SK-N-SH (cell line): ENCODE data around the gene MED27. TPM values are rescaled to one million over a fixed set of nuclear protein-coding genes. Genes with fewer than 3 reads are reported as not detected.

ENCODE experiments used
- CTCF ChIA-PET: fragments of 300-600, 350-600 bp; formaldehyde crosslinking; extraction: SDS; loops from one replicate; lab custom pipeline; 2021; lab: Yijun Ruan, JAX
- POLR2A ChIA-PET: fragments of 350-600 bp; sonication (Branson Sonifier 250); formaldehyde crosslinking; extraction: SDS; loops from one replicate; lab custom pipeline; 2020; ENCODE audit warnings: antibody characterized with exemption, inconsistent platforms; lab: Yijun Ruan, JAX
- DNase-seq: peaks from one replicate; pipeline ENCODE4 v3.0.0; 2012
- H2AFZ ChIP-seq: fragments of 200-600 bp; sonication (generic); 2 replicates; pipeline ENCODE4 v1.8.1; 2016; ENCODE audit warnings: antibody characterized with exemption, mild to moderate bottlenecking, low read depth
- H3F3A ChIP-seq: fragments of 200-600 bp; sonication (generic); replicated peaks from 2 replicates; pipeline ENCODE3; 2016; ENCODE audit warnings: antibody characterized with exemption, mild to moderate bottlenecking; ENCODE audit not compliant: insufficient read depth
- H3K27ac ChIP-seq, 2 experiments: fragments of 200-500 bp in 1 of 2; fragments of 200-600 bp in 1 of 2; sonication (Bioruptor generic) in 1 of 2; sonication (generic), shearing (Covaris generic) in 1 of 2; 2 replicates each; pipeline versions ENCODE4 v1.5.1 to v1.6.1; 2014 to 2016; ENCODE audit warnings: low read depth in 2 of 2, inconsistent platforms in 1 of 2, low read length in 1 of 2, mild to moderate bottlenecking in 1 of 2, mixed read lengths in 1 of 2
- H3K27me3 ChIP-seq: fragments of 200-600 bp; sonication (generic), shearing (Covaris generic); 2 replicates; pipeline ENCODE4 v1.6.1; 2016; ENCODE audit warnings: mixed run types; ENCODE audit not compliant: insufficient read depth
- H3K36me3 ChIP-seq, 2 experiments: fragments of 200-500 bp in 1 of 2; fragments of 200-600 bp in 1 of 2; sonication (Bioruptor generic) in 1 of 2; sonication (generic) in 1 of 2; replicated peaks in 1 of 2; 2 replicates each; pipeline versions ENCODE3 to v1.5.1; 2014 to 2016; ENCODE audit warnings: low read length in 1 of 2, mild to moderate bottlenecking in 1 of 2; ENCODE audit not compliant: insufficient read depth in 2 of 2, control insufficient read depth in 1 of 2
- H3K4me1 ChIP-seq, 2 experiments: fragments of 200-500 bp in 1 of 2; fragments of 200-600 bp in 1 of 2; sonication (Bioruptor generic) in 1 of 2; sonication (generic), shearing (Covaris generic) in 1 of 2; 2 replicates each; pipeline versions ENCODE4 v1.5.1 to v1.6.1; 2014 to 2016; ENCODE audit warnings: low read depth in 1 of 2, low read length in 1 of 2, mixed run types in 1 of 2; ENCODE audit not compliant: insufficient read depth in 2 of 2, control insufficient read depth in 1 of 2
- H3K4me2 ChIP-seq: fragments of 200-600 bp; sonication (generic), shearing (Covaris generic); 2 replicates; pipeline ENCODE4 v1.6.1; 2017; ENCODE audit warnings: mixed run types
- H3K4me3 ChIP-seq, 2 experiments: fragments of 200-500 bp in 1 of 2; fragments of 200-600 bp in 1 of 2; sonication (Bioruptor generic) in 1 of 2; sonication (generic), shearing (Covaris generic) in 1 of 2; 2 replicates each; pipeline versions ENCODE4 v1.5.1 to v1.8.1; 2014 to 2016; ENCODE audit warnings: low read depth in 2 of 2, inconsistent platforms in 1 of 2, low read length in 1 of 2, mild to moderate bottlenecking in 1 of 2, mixed read lengths in 1 of 2, moderate library complexity in 1 of 2
- H3K79me2 ChIP-seq: fragments of 200-600 bp; sonication (generic); 2 replicates; pipeline ENCODE4 v1.8.1; 2017; ENCODE audit warnings: mild to moderate bottlenecking; ENCODE audit not compliant: insufficient read depth
- H3K9ac ChIP-seq: fragments of 200-600 bp; sonication (generic); 2 replicates; pipeline ENCODE4 v1.6.1; 2017; ENCODE audit warnings: mixed run types
- H3K9me2 ChIP-seq: fragments of 200-600 bp; sonication (generic); 2 replicates; pipeline ENCODE4 v1.6.1; 2017; ENCODE audit warnings: mixed run types
- H3K9me3 ChIP-seq: fragments of 200-600 bp; sonication (generic); 2 replicates; pipeline ENCODE4 v1.6.1; 2017; ENCODE audit warnings: mixed run types, mild to moderate bottlenecking, moderate library complexity
- H4K20me1 ChIP-seq: fragments of 200-600 bp; sonication (generic); 2 replicates; pipeline ENCODE4 v1.6.1; 2017; ENCODE audit warnings: mild to moderate bottlenecking, mixed run types; ENCODE audit not compliant: insufficient read depth
- EP300 ChIP-seq, 2 experiments: IDR thresholded peaks; 2 replicates each; pipeline versions ENCODE4 v1.4.0 to v1.6.1; 2012; ENCODE audit warnings: borderline replicate concordance in 1 of 2, low read depth in 1 of 2, low read length in 1 of 2
- EZH2phosphoT487 ChIP-seq: fragments of 200-600 bp; sonication (generic); IDR thresholded peaks from 2 replicates; pipeline ENCODE4 v1.6.1; 2017; ENCODE audit warnings: low read depth, mixed run types, mild to moderate bottlenecking, antibody characterized with exemption, moderate library complexity, borderline replicate concordance
- FOSL2 ChIP-seq: IDR thresholded peaks from 2 replicates; pipeline ENCODE4 v1.4.0; 2012; ENCODE audit warnings: low read depth, mild to moderate bottlenecking, moderate library complexity, borderline replicate concordance
- FOXJ3 ChIP-seq: sonication (generic); formaldehyde crosslinking; IDR thresholded peaks from 2 replicates; pipeline ENCODE4 v1.5.1; 2020; ENCODE audit warnings: mild to moderate bottlenecking, missing genetic modification reagents
- GABPA ChIP-seq: IDR thresholded peaks from 2 replicates; pipeline ENCODE4 v1.4.0; 2012; ENCODE audit warnings: low read depth, mild to moderate bottlenecking
- GATA2 ChIP-seq: sonication (generic); formaldehyde crosslinking; IDR thresholded peaks from 2 replicates; pipeline ENCODE4 v1.5.0; 2020; ENCODE audit warnings: mild to moderate bottlenecking, missing genetic modification reagents
- JUND ChIP-seq: IDR thresholded peaks from 2 replicates; pipeline ENCODE4 v1.4.0; 2012
- MEF2A ChIP-seq: IDR thresholded peaks from 2 replicates; pipeline ENCODE4 v1.4.0; 2012; ENCODE audit warnings: low read depth, borderline replicate concordance
- MXI1 ChIP-seq: IDR thresholded peaks from 2 replicates; pipeline ENCODE4 v1.6.1; 2012; ENCODE audit warnings: mild to moderate bottlenecking, low read depth, low read length, improper control_type of control experiment
- NFIC ChIP-seq: IDR thresholded peaks from 2 replicates; pipeline ENCODE4 v1.4.0; 2012; ENCODE audit warnings: borderline replicate concordance
- NRF1 ChIP-seq: IDR thresholded peaks from 2 replicates; pipeline ENCODE4 v1.6.1; 2012; ENCODE audit warnings: low read depth, mild to moderate bottlenecking, low read length
- POLR2AphosphoS5 ChIP-seq: IDR thresholded peaks from 2 replicates; pipeline ENCODE4 v1.6.1; 2012; ENCODE audit warnings: low read depth, low read length
- RAD21 ChIP-seq: IDR thresholded peaks from 2 replicates; pipeline ENCODE4 v1.6.1; 2012; ENCODE audit warnings: mild to moderate bottlenecking, low read length
- RCOR1 ChIP-seq: fragments of 150-350 bp; IDR thresholded peaks from 2 replicates; pipeline ENCODE4 v1.6.1; 2017; ENCODE audit warnings: antibody characterized with exemption, low read length
- RFX5 ChIP-seq: IDR thresholded peaks from 2 replicates; pipeline ENCODE4 v1.6.1; 2012; ENCODE audit warnings: mild to moderate bottlenecking, improper control_type of control experiment, low read length
- SIN3A ChIP-seq: IDR thresholded peaks from 2 replicates; pipeline ENCODE4 v1.6.1; 2012; ENCODE audit warnings: low read depth, mild to moderate bottlenecking, low read length, moderate library complexity, borderline replicate concordance
- SMC3 ChIP-seq: IDR thresholded peaks from 2 replicates; pipeline ENCODE4 v1.6.1; 2012; ENCODE audit warnings: low read depth, low read length, improper control_type of control experiment
- TCF12 ChIP-seq: IDR thresholded peaks from 2 replicates; pipeline ENCODE4 v1.4.0; 2012
- YY1 ChIP-seq: IDR thresholded peaks from 2 replicates; pipeline ENCODE4 v1.4.0; 2012; ENCODE audit warnings: low read depth, mild to moderate bottlenecking
- WGBS: methylation state at CpG from one replicate; pipeline ENCODE4 v1.1.6; 2017; ENCODE audit warnings: low lambda C conversion rate; 5-methylcytosine and 5-hydroxymethylcytosine counted together
- polyA plus RNA-seq, 3 experiments: library from polyadenylated mRNA; depleted of rRNA; stranded (reverse); fragments of >200 nt; gene quantifications; 2 replicates each; pipeline ENCODE4 v1.2.3, GENCODE V29; 2012
- TF ChIP-seq, protein P1 (sequence below): IDR thresholded peaks from 2 replicates; pipeline ENCODE4 v1.4.0; 2012; ENCODE audit warnings: low read depth
- TF ChIP-seq, protein P2 (sequence below): fragments of 150-350 bp; IDR thresholded peaks from 2 replicates; pipeline ENCODE4 v1.6.1; 2016; ENCODE audit warnings: mild to moderate bottlenecking, low read depth, low read length

Gene MED27
- polyA plus RNA-seq, 1 of the 3 experiments (the other 2 are of a cell fraction): 35.0 TPM

DNA sequence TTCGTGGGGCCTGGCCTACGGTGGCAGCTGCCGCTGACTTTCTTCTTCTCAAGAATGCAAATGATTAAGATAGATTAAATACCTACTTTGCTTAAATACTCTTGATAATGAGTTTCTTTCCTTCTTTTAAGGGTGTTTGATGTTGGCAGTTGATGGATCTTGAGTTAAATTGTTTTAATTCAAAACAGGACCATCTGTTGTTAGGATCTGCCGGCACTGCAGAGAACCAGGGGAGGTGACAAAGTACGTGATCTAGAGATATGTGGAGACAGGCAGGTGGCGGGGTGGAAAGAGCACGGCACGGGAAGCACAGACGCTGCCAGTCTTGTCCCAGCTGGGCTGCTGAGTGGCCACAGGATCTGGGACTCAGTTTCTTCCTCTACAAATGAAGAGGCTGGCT lies 37.9 kb downstream of the MED27 start:
- peaks cover 71% of the 10 kb centered on the region for H3K79me2 ChIP-seq
- H3K9ac ChIP-seq: no peak overlapping the region
- DNase-seq: peak; percentile 60
- POLR2A ChIA-PET: no interaction called here
- 83% methylated on average over 9 of the region's 9 CpGs for WGBS
- TF ChIP-seq SMC3 (no peak), NRF1 (no peak), RAD21 (0 out of 2 replicates have a peak, but pooled peaks have one; percentile 19), EZH2phosphoT487 (no peak), MXI1 (0 out of 2 replicates have a peak, but pooled peaks have one; percentile 25), JUND (no peak), SIN3A (no peak), RCOR1 (no peak; the same call in 1 of the 2 replicates), FOSL2 (no peak), GATA2 (CRISPR knock-in tag) (peak; percentile 92), EP300 (IDR thresholded peaks at IDR 0.05; ENCODE audit: borderline replicate concordance in 1 of 2, low read depth in 1 of 2, low read length in 1 of 2) (peak in 1 of 2 experiments; percentile 76; a peak in 2 of 4 replicates), GABPA (no peak), NFIC (no peak), YY1 (no peak), POLR2AphosphoS5 (no peak), TCF12 (0 out of 2 replicates have a peak, but pooled peaks have one; percentile 25), RFX5 (no peak), FOXJ3 (CRISPR knock-in tag) (peak; percentile 65; the same call in 1 of the 2 replicates), MEF2A (no peak)
- TF ChIP-seq, protein P1, sequence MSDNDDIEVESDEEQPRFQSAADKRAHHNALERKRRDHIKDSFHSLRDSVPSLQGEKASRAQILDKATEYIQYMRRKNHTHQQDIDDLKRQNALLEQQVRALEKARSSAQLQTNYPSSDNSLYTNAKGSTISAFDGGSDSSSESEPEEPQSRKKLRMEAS: no peak
- TF ChIP-seq, protein P2, sequence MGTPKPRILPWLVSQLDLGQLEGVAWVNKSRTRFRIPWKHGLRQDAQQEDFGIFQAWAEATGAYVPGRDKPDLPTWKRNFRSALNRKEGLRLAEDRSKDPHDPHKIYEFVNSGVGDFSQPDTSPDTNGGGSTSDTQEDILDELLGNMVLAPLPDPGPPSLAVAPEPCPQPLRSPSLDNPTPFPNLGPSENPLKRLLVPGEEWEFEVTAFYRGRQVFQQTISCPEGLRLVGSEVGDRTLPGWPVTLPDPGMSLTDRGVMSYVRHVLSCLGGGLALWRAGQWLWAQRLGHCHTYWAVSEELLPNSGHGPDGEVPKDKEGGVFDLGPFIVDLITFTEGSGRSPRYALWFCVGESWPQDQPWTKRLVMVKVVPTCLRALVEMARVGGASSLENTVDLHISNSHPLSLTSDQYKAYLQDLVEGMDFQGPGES: no peak
- H3K9me2 ChIP-seq: no peaks in the 10 kb centered on the region; the same call in 1 of the 2 replicates
- no peak overlapping the region for H3K4me3 ChIP-seq
- no peaks in the 10 kb centered on the region for H3K27me3 ChIP-seq
- peak overlapping the region; percentile 25; the same call in 1 of the 2 replicates for H3K4me2 ChIP-seq
- H2AFZ ChIP-seq: no peak overlapping the region
- no peaks in the 10 kb centered on the region for H3K36me3 ChIP-seq
- no peaks in the 10 kb centered on the region for H3K9me3 ChIP-seq
- CTCF ChIA-PET: interaction anchor here (1.4 to 3.8 kb wide), 3 partner anchors 17 to 195 kb away, joined by 3 to 13 read pairs (median 5); no protein-coding TSS in a partner anchor
- peaks cover 34 to 40% of the 10 kb centered on the region in 2 experiments for H3K4me1 ChIP-seq
- H3K27ac ChIP-seq: peak overlapping the region; percentile 55 to 95
- H4K20me1 ChIP-seq: no peaks in the 10 kb centered on the region
- H3F3A ChIP-seq: peaks cover 10% of the 10 kb centered on the region
